HG03571 (cell line): Measurements from ENCODE around the gene INAFM2.

ENCODE experiments used
- ATAC-seq: cut with Tn5 transposase; IDR thresholded peaks from one replicate; pipeline ENCODE4 v1.9.1; 2021; ENCODE audit not compliant: unreplicated experiment

INAFM2 gene

GRCh38 chr15:40305281-40305680, 18.2 kb upstream of the INAFM2 start:
- no peak for ATAC-seq

- ATAC-seq, result no peak
Observed at GRCh38 chr15:40306371-40306770, 17.1 kb upstream of the INAFM2 start.

GRCh38 chr15:40306908-40307307, 16.6 kb upstream of the INAFM2 start:
- no peak for ATAC-seq

GRCh38 chr15:40307421-40308211, 15.9 kb upstream of the INAFM2 start, which contains the start of gene PLCB2:
Gene PLCB2, minus strand, starts transcription at chr15:40307935. Its CDS starts 263 bp downstream, at chr15:40307672.
- ATAC-seq, result peak; percentile 41

GRCh38 chr15:40309344-40309862, 14.1 kb upstream of the INAFM2 start:
- ATAC-seq, result no peak

GRCh38 chr15:40310001-40310959, 13.2 kb upstream of the INAFM2 start:
- ATAC-seq, result no peak

- no peak for ATAC-seq
Observed at GRCh38 chr15:40310993-40311392, 12.5 kb upstream of the INAFM2 start.

- ATAC-seq, result no peak
Observed at GRCh38 chr15:40312370-40313158, 10.9 kb upstream of the INAFM2 start.

GRCh38 chr15:40313531-40314398, 9.7 kb upstream of the INAFM2 start:
- no peak for ATAC-seq

GRCh38 chr15:40314723-40315276, 8.7 kb upstream of the INAFM2 start:
- ATAC-seq, result no peak

- ATAC-seq, result no peak
Observed at GRCh38 chr15:40316931-40317330, 6.6 kb upstream of the INAFM2 start.

- ATAC-seq, result no peak
Observed at GRCh38 chr15:40317580-40317979, 5.9 kb upstream of the INAFM2 start.

- no peak for ATAC-seq
Observed at GRCh38 chr15:40320409-40320808, 3.1 kb upstream of the INAFM2 start.

- no peak for ATAC-seq
Observed at GRCh38 chr15:40320931-40321371, 2.5 kb upstream of the INAFM2 start.

- ATAC-seq, result no peak
Observed at GRCh38 chr15:40322531-40323238, 807 bp upstream of the INAFM2 start.

GRCh38 chr15:40323953-40324937, 753 bp downstream of the INAFM2 start:
- peak; percentile 9 for ATAC-seq

GRCh38 chr15:40325188-40325587, 1.7 kb downstream of the INAFM2 start:
- ATAC-seq, result no peak

GRCh38 chr15:40325700-40326099, 2.2 kb downstream of the INAFM2 start:
- ATAC-seq, result no peak
